MM.1S (cell line): ENCODE results near the gene IL1RAPL2.

ENCODE experiments used
- EZH2phosphoT487 ChIP-seq: fragments of 300-600 bp; sonication (generic); IDR thresholded peaks from 2 replicates; pipeline ENCODE4 v1.6.1; 2018; ENCODE audit warnings: antibody characterized with exemption, low read length
- TF ChIP-seq, protein P1 (sequence below): fragments of 300-600 bp; sonication (generic); IDR thresholded peaks from 2 replicates; pipeline ENCODE4 v1.5.1; 2016; ENCODE audit warnings: antibody characterized with exemption, low read length, mixed read lengths

GRCh38 chrX:105121186-105121585 lies 555.2 kb downstream of the IL1RAPL2 start:
- TF ChIP-seq, protein P1, sequence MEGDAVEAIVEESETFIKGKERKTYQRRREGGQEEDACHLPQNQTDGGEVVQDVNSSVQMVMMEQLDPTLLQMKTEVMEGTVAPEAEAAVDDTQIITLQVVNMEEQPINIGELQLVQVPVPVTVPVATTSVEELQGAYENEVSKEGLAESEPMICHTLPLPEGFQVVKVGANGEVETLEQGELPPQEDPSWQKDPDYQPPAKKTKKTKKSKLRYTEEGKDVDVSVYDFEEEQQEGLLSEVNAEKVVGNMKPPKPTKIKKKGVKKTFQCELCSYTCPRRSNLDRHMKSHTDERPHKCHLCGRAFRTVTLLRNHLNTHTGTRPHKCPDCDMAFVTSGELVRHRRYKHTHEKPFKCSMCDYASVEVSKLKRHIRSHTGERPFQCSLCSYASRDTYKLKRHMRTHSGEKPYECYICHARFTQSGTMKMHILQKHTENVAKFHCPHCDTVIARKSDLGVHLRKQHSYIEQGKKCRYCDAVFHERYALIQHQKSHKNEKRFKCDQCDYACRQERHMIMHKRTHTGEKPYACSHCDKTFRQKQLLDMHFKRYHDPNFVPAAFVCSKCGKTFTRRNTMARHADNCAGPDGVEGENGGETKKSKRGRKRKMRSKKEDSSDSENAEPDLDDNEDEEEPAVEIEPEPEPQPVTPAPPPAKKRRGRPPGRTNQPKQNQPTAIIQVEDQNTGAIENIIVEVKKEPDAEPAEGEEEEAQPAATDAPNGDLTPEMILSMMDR: no peak
- TF ChIP-seq EZH2phosphoT487: no peak
